A549 (cell line): ENCODE measurements around the gene IPO11. TPM values are rescaled to one million over a fixed set of nuclear protein-coding genes. Genes with fewer than 3 reads are reported as not detected.

ENCODE experiments used
- ATAC-seq, 2 experiments: fragments of 200-7000 bp in 1 of 2; fragments of >200 bp in 1 of 2; cut with Nextera tagmentation in 1 of 2; cut with Tn5 transposase in 1 of 2; 3 replicates each; pipeline versions ENCODE4 v1.8.0 to v1.9.1; 2018 to 2020; ENCODE audit warnings: mild to moderate bottlenecking in 1 of 2, moderate library complexity in 1 of 2
- CTCF ChIA-PET: fragments of 300-600 bp; sonication (Branson Sonifier 250); formaldehyde crosslinking; extraction: SDS; loops from one replicate; lab custom pipeline; 2021; ENCODE audit warnings: antibody characterized with exemption, inconsistent platforms; lab: Yijun Ruan, JAX
- POLR2A ChIA-PET: fragments of 350-600 bp; formaldehyde crosslinking; extraction: SDS; loops from one replicate; lab custom pipeline; 2021; ENCODE audit warnings: antibody characterized with exemption, inconsistent platforms; lab: Yijun Ruan, JAX
- DNase-seq, 2 experiments: peaks; one replicate each; pipeline versions ENCODE4 v3.0.0 to v3.0.0-alpha.2; 2011 to 2016; ENCODE audit warnings: low read depth in 1 of 2, low spot score in 1 of 2
- FAIRE-seq: peaks from 2 replicates; lab custom pipeline; 2011; peaks lifted over from hg19 to GRCh38; lab: Jason Lieb, UNC
- H3K27ac ChIP-seq, 2 experiments: fragments of >200 bp; sonication (Bioruptor Twin); formaldehyde crosslinking; 3 replicates each; pipeline ENCODE4 v1.5.1; 2016 to 2017
- H3K4me1 ChIP-seq: fragments of >200 bp; sonication (Bioruptor Twin); formaldehyde crosslinking; 3 replicates; pipeline ENCODE4 v1.6.1; 2016
- H3K4me2 ChIP-seq: fragments of >200 bp; sonication (Bioruptor Twin); formaldehyde crosslinking; 3 replicates; pipeline ENCODE4 v1.6.1; 2016
- H3K4me3 ChIP-seq: fragments of >200 bp; sonication (Bioruptor Twin); formaldehyde crosslinking; 3 replicates; pipeline ENCODE4 v1.5.1; 2016
- H3K9me3 ChIP-seq: fragments of >200 bp; sonication (Bioruptor Twin); formaldehyde crosslinking; 3 replicates; pipeline ENCODE4 v1.6.1; 2016
- CBX8 ChIP-seq: fragments of 200-600 bp; sonication (generic); IDR thresholded peaks from 2 replicates; pipeline ENCODE4 v1.6.1; 2016
- CEBPB ChIP-seq, 2 experiments: fragments of >200 bp in 1 of 2; sonication (Bioruptor Twin) in 1 of 2; formaldehyde crosslinking in 1 of 2; IDR thresholded peaks; 2 replicates each; pipeline ENCODE4 v1.6.1; 2012 to 2016
- FOSB ChIP-seq: fragments of 250-450 bp; sonication (Bioruptor Pico); IDR thresholded peaks from 2 replicates; pipeline ENCODE4 v1.5.0; 2020; ENCODE audit warnings: mild to moderate bottlenecking, moderate library complexity
- GATA3 ChIP-seq: IDR thresholded peaks from 2 replicates; pipeline ENCODE4 v1.6.1; 2012; ENCODE audit warnings: borderline replicate concordance
- HMGXB4 ChIP-seq: fragments of 250-450 bp; sonication (Bioruptor Pico); IDR thresholded peaks from 2 replicates; pipeline ENCODE4 v1.5.0; 2021; ENCODE audit warnings: mild to moderate bottlenecking, moderate library complexity, borderline replicate concordance
- MAFK ChIP-seq: fragments of 450-650 bp; IDR thresholded peaks from 2 replicates; pipeline ENCODE4 v1.6.1; 2014; ENCODE audit not compliant: partially characterized antibody
- POLR2A ChIP-seq: IDR thresholded peaks from 2 replicates; pipeline ENCODE4 v1.6.1; 2012; ENCODE audit warnings: mild to moderate bottlenecking, low read length
- RAD21 ChIP-seq, 2 experiments: fragments of >200 bp in 1 of 2; sonication (Bioruptor Twin) in 1 of 2; formaldehyde crosslinking in 1 of 2; IDR thresholded peaks in 1 of 2; conservative IDR thresholded peaks in 1 of 2; 2 replicates in 1 of 2; 3 replicates in 1 of 2; pipeline ENCODE4 v1.6.1; 2012 to 2018; ENCODE audit warnings: inconsistent platforms in 1 of 2
- RCOR1 ChIP-seq: fragments of 150-350 bp; IDR thresholded peaks from 2 replicates; pipeline ENCODE4 v1.6.1; 2014; ENCODE audit warnings: antibody characterized with exemption, low read length, low read depth
- SMC3 ChIP-seq: fragments of >200 bp; sonication (Bioruptor Twin); formaldehyde crosslinking; IDR thresholded peaks from 3 replicates; pipeline ENCODE4 v1.6.1; 2018; ENCODE audit warnings: inconsistent platforms
- TFCP2L1 ChIP-seq: fragments of 250-450 bp; sonication (Bioruptor Pico); IDR thresholded peaks from 2 replicates; pipeline ENCODE4 v1.5.0; 2021; ENCODE audit warnings: mild to moderate bottlenecking
- ZC3H11A ChIP-seq: fragments of 450-650 bp; IDR thresholded peaks from 2 replicates; pipeline ENCODE4 v1.6.1; 2014; ENCODE audit warnings: antibody characterized with exemption, mild to moderate bottlenecking
- WGBS: methylation state at CpG from one replicate; pipeline ENCODE4 v1.1.6; 2017; ENCODE audit errors: missing lambda C conversion rate; 5-methylcytosine and 5-hydroxymethylcytosine counted together
- polyA plus RNA-seq, 4 experiments: library from polyadenylated mRNA; depleted of rRNA in 3 of 4; stranded (reverse); fragments of >200 nt; fragmentation: RNase III in 1 of 4; extraction: RNeasy Plus Mini Kit Qiagen cat#74134 plus additional on column Dnase treatment in 1 of 4; gene quantifications; 2 replicates in 3 of 4; 3 replicates in 1 of 4; pipeline ENCODE4 v1.2.3, GENCODE V29; 2011 to 2017
- TF ChIP-seq, protein P1 (sequence below): fragments of >200 bp; sonication (Bioruptor Twin); formaldehyde crosslinking; IDR thresholded peaks from 2 replicates; pipeline ENCODE4 v1.6.1; 2016
- TF ChIP-seq, protein P2 (sequence below): fragments of 200-600 bp; sonication (generic); IDR thresholded peaks from 2 replicates; pipeline ENCODE4 v1.6.1; 2016; ENCODE audit warnings: antibody characterized with exemption, mild to moderate bottlenecking, moderate library complexity

Gene IPO11
- polyA plus RNA-seq, 2 of the 4 experiments (the other 2 are of a cell fraction), result 20.7 to 33.0 TPM

- TF ChIP-seq, protein P1, sequence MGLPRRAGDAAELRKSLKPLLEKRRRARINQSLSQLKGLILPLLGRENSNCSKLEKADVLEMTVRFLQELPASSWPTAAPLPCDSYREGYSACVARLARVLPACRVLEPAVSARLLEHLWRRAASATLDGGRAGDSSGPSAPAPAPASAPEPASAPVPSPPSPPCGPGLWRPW, result no peak
- no peak for TF ChIP-seq MAFK
Observed at GRCh38 chr5:62494772-62495171, 82.2 kb downstream of the IPO11 start (continued).

GRCh38 chr5:62496876-62497275 is 84.3 kb downstream of the IPO11 start:
- DNase-seq (no peak), FAIRE-seq (no peak), ATAC-seq (no peak)
- H3K4me2 ChIP-seq, result no peak overlapping the region
- CTCF ChIA-PET, result interaction anchor here (1.2 kb wide), 1 partner anchor 100 kb away, joined by 3 read pairs; no protein-coding TSS in a partner anchor
- no peak overlapping the region for H3K27ac ChIP-seq
- TF ChIP-seq CBX8 (no peak), TFCP2L1 (CRISPR knock-in tag) (no peak), GATA3 (no peak), SMC3 (no peak), CEBPB (IDR thresholded peaks at IDR 0.05) (no peak), RCOR1 (no peak), ZC3H11A (no peak)
- TF ChIP-seq, protein P1, result no peak
- WGBS, result 89% methylated on average over 7 of the region's 7 CpGs
- H3K4me1 ChIP-seq, result no peaks in the 10 kb centered on the region
- POLR2A ChIA-PET, result no interaction called here
- H3K4me3 ChIP-seq, result no peak overlapping the region
- H3K9me3 ChIP-seq, result no peaks in the 10 kb centered on the region

- 79% methylated on average over 9 of the region's 9 CpGs for WGBS
Observed at GRCh38 chr5:62498961-62499360, 86.4 kb downstream of the IPO11 start.

More at GRCh38 chr5:62498961-62499360, 86.4 kb downstream of the IPO11 start:
- TF ChIP-seq HMGXB4 (CRISPR knock-in tag) (no peak), FOSB (no peak), RAD21 (conservative IDR thresholded peaks at IDR 0.05 in 1 of 2, IDR thresholded peaks at IDR 0.05 in 1 of 2) (no peak), POLR2A (no peak)
- TF ChIP-seq, protein P2, sequence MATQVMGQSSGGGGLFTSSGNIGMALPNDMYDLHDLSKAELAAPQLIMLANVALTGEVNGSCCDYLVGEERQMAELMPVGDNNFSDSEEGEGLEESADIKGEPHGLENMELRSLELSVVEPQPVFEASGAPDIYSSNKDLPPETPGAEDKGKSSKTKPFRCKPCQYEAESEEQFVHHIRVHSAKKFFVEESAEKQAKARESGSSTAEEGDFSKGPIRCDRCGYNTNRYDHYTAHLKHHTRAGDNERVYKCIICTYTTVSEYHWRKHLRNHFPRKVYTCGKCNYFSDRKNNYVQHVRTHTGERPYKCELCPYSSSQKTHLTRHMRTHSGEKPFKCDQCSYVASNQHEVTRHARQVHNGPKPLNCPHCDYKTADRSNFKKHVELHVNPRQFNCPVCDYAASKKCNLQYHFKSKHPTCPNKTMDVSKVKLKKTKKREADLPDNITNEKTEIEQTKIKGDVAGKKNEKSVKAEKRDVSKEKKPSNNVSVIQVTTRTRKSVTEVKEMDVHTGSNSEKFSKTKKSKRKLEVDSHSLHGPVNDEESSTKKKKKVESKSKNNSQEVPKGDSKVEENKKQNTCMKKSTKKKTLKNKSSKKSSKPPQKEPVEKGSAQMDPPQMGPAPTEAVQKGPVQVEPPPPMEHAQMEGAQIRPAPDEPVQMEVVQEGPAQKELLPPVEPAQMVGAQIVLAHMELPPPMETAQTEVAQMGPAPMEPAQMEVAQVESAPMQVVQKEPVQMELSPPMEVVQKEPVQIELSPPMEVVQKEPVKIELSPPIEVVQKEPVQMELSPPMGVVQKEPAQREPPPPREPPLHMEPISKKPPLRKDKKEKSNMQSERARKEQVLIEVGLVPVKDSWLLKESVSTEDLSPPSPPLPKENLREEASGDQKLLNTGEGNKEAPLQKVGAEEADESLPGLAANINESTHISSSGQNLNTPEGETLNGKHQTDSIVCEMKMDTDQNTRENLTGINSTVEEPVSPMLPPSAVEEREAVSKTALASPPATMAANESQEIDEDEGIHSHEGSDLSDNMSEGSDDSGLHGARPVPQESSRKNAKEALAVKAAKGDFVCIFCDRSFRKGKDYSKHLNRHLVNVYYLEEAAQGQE, result no peak
- no peaks in the 10 kb centered on the region for H3K9me3 ChIP-seq
- no peak overlapping the region for H3K27ac ChIP-seq
- no peak for ATAC-seq
- ChIA-PET CTCF (no interaction called here), POLR2A (no interaction called here)
- H3K4me1 ChIP-seq, result no peaks in the 10 kb centered on the region
- no peak overlapping the region for H3K4me2 ChIP-seq
- H3K4me3 ChIP-seq, result no peak overlapping the region
- FAIRE-seq, result no peak
- DNase-seq, result no peak
